Endothelial cell of umbilical vein (primary cell): Measurements from ENCODE around the gene ABHD8. TPM values are rescaled to one million over a fixed set of nuclear protein-coding genes. Genes with fewer than 3 reads are reported as not detected.

Source experiments
- BruUV-seq: library from RNA; stranded (reverse); fragments of 400-500 nt; replicated peaks from 2 replicates; lab custom pipeline; 2021; lab: Mats Ljungman, UMichigan
- CTCF ChIA-PET: fragments of 300-600, 350-600 bp; sonication (Branson Sonifier 250); formaldehyde crosslinking; loops from one replicate; lab custom pipeline; 2021; ENCODE audit warnings: antibody characterized with exemption, inconsistent platforms; lab: Charles Lee
- POLR2A ChIA-PET: fragments of 300-600, 350-600 bp; sonication (Branson Sonifier 250); formaldehyde crosslinking; loops from one replicate; lab custom pipeline; 2021; ENCODE audit warnings: antibody characterized with exemption, inconsistent platforms; lab: Charles Lee
- DNase-seq: peaks from one replicate; pipeline ENCODE4 v3.0.0-alpha.2; 2011; ENCODE audit warnings: low read depth, low spot score
- FAIRE-seq: peaks from 2 replicates; lab custom pipeline; 2011; peaks lifted over from hg19 to GRCh38; lab: Jason Lieb, UNC
- H2AFZ ChIP-seq: 2 replicates; pipeline ENCODE4 v1.6.0; 2012; ENCODE audit warnings: low read depth, low read length, control low read depth, inconsistent platforms
- H3K27ac ChIP-seq: 2 replicates; pipeline ENCODE4 v1.5.1; 2011; ENCODE audit warnings: low read depth, mild to moderate bottlenecking, control low read depth, low read length, moderate library complexity; ENCODE audit not compliant: insufficient read depth
- H3K27me3 ChIP-seq, 2 experiments: 2 replicates each; pipeline versions ENCODE4 v1.6.0 to v1.6.1; 2011; ENCODE audit warnings: low read length in 2 of 2, mixed read lengths in 1 of 2; ENCODE audit not compliant: control insufficient read depth in 2 of 2, insufficient read depth in 2 of 2
- H3K36me3 ChIP-seq, 2 experiments: 2 replicates in 1 of 2; 3 replicates in 1 of 2; pipeline ENCODE4 v1.5.1; 2011; ENCODE audit warnings: low read length in 2 of 2, mild to moderate bottlenecking in 1 of 2, moderate library complexity in 1 of 2; ENCODE audit not compliant: control insufficient read depth in 2 of 2, insufficient read depth in 2 of 2; ENCODE audit errors: extremely low read depth in 1 of 2
- H3K4me1 ChIP-seq: 3 replicates; pipeline ENCODE4 v1.5.1; 2011; ENCODE audit warnings: mild to moderate bottlenecking, low read length; ENCODE audit not compliant: control insufficient read depth, insufficient read depth; ENCODE audit errors: extremely low read depth
- H3K4me2 ChIP-seq: 2 replicates; pipeline ENCODE4 v1.6.1; 2011; ENCODE audit warnings: low read length, control low read depth, mixed read lengths; ENCODE audit not compliant: insufficient read depth
- H3K4me3 ChIP-seq, 3 experiments: fragments of 200-600 bp in 1 of 3; sonication (generic), shearing (Covaris generic) in 1 of 3; replicated peaks in 1 of 3; 2 replicates each; pipeline ENCODE4 v1.5.1; 2011 to 2016; ENCODE audit warnings: control low read depth in 3 of 3, low read length in 3 of 3, mild to moderate bottlenecking in 2 of 3, inconsistent platforms in 1 of 3, low read depth in 1 of 3, moderate library complexity in 1 of 3; ENCODE audit not compliant: insufficient read depth in 1 of 3
- H3K79me2 ChIP-seq: 2 replicates; pipeline ENCODE4 v1.6.0; 2012; ENCODE audit warnings: low read length, inconsistent platforms; ENCODE audit not compliant: control insufficient read depth, insufficient read depth
- H3K9ac ChIP-seq: replicated peaks from 2 replicates; pipeline ENCODE3; 2011; ENCODE audit warnings: low read length, control low read depth; ENCODE audit not compliant: insufficient read depth; ENCODE audit errors: extremely low read depth
- H3K9me1 ChIP-seq: replicated peaks from 3 replicates; pipeline ENCODE4 v1.6.0; 2011; ENCODE audit warnings: mild to moderate bottlenecking, low read length; ENCODE audit not compliant: control insufficient read depth, insufficient read depth; ENCODE audit errors: extremely low read depth
- H3K9me3 ChIP-seq: replicated peaks from 2 replicates; pipeline ENCODE4 v1.5.1; 2012; ENCODE audit warnings: low read length, inconsistent platforms; ENCODE audit not compliant: control insufficient read depth, insufficient read depth
- H4K20me1 ChIP-seq: replicated peaks from 2 replicates; pipeline ENCODE3; 2011; ENCODE audit warnings: mild to moderate bottlenecking, low read length; ENCODE audit not compliant: control insufficient read depth, insufficient read depth; ENCODE audit errors: extremely low read depth
- EZH2 ChIP-seq: IDR thresholded peaks from 2 replicates; pipeline ENCODE4 v1.6.1; 2012; ENCODE audit warnings: borderline replicate concordance, low read depth, mild to moderate bottlenecking, moderate library complexity, low read length, inconsistent platforms; ENCODE audit not compliant: severe bottlenecking
- FOS ChIP-seq: IDR thresholded peaks from 2 replicates; pipeline ENCODE4 v1.6.1; 2011; ENCODE audit warnings: mild to moderate bottlenecking, low read length, moderate library complexity, borderline replicate concordance; ENCODE audit not compliant: insufficient read depth
- GATA2 ChIP-seq: IDR thresholded peaks from 2 replicates; pipeline ENCODE4 v1.7.0; 2011; ENCODE audit warnings: low read depth, mild to moderate bottlenecking, moderate library complexity, mixed read lengths, low read length; ENCODE audit not compliant: insufficient read length, insufficient read depth
- JUN ChIP-seq: IDR thresholded peaks from 2 replicates; pipeline ENCODE4 v1.6.1; 2011; ENCODE audit warnings: borderline replicate concordance, low read depth; ENCODE audit not compliant: insufficient read length, insufficient read depth
- MYC ChIP-seq: IDR thresholded peaks from one replicate; pipeline ENCODE4 v1.6.1; 2011; ENCODE audit warnings: mild to moderate bottlenecking, low read depth, low read length
- POLR2A ChIP-seq: IDR thresholded peaks from 2 replicates; pipeline ENCODE4 v1.6.1; 2012; ENCODE audit warnings: low read depth, mild to moderate bottlenecking, control low read depth, low read length
- POLR2AphosphoS5 ChIP-seq: IDR thresholded peaks from 2 replicates; pipeline ENCODE4 v1.6.1; 2012; ENCODE audit warnings: low read depth, mild to moderate bottlenecking, control low read depth, low read length, moderate library complexity; ENCODE audit not compliant: insufficient read depth
- dilution Hi-C: fragments of 300-500 bp; cut with MboI; formaldehyde crosslinking; loops from one replicate; pipeline ENCODE4 v1.15.0; 2019; ENCODE audit warnings: low sequenced_read_pairs; ENCODE audit not compliant: extremely low pct_ligation_motif_present
- intact Hi-C: fragments of 100-400 bp; cut with micrococcal nuclease; formaldehyde crosslinking; loops from one replicate; pipeline ENCODE4 v1.10.0; 2022
- polyA plus RNA-seq, 4 experiments: library from polyadenylated mRNA; depleted of rRNA in 3 of 4; stranded (reverse) in 3 of 4; unstranded in 1 of 4; fragments of >200 nt; gene quantifications; 2 replicates each; pipeline versions ENCODE4 v1.2.1 to v1.2.3, GENCODE V29; 2011 to 2012; ENCODE audit warnings: missing spikeins in 1 of 4
- total RNA-seq: library from RNA; stranded (reverse); gene quantifications from 2 replicates; pipeline ENCODE4 v1.2.3, GENCODE V29; 2021
- TF ChIP-seq, protein P1 (sequence below), 2 donors: IDR thresholded peaks; 1 replicate in 1 of 2; 2 replicates in 1 of 2; pipeline ENCODE4 v1.5.1; 2011; ENCODE audit warnings: low read length in 2 of 2, mild to moderate bottlenecking in 2 of 2, moderate library complexity in 2 of 2, control low read depth in 1 of 2, inconsistent platforms in 1 of 2, low read depth in 1 of 2; ENCODE audit not compliant: insufficient read depth in 1 of 2; ENCODE audit errors: extremely low read depth in 1 of 2
- TF ChIP-seq, protein P2 (sequence below): IDR thresholded peaks from 2 replicates; pipeline ENCODE4 v1.6.1; 2011; ENCODE audit not compliant: insufficient read depth, insufficient read length

The ABHD8 gene
- total and polyA plus RNA-seq, 2 donors (not counting 3 experiments of a cell fraction or from before 2014, with no cell fraction given): 5.9 to 8.7 TPM

- BruUV-seq: no TSS peak
- POLR2A ChIA-PET: no interaction called here
- H3K27me3 ChIP-seq: no peaks in the 10 kb centered on the region
- intact Hi-C loops (no loop called here), dilution Hi-C loops (no loop called here)
- H3K9ac ChIP-seq: no peak overlapping the region
- no peaks in the 10 kb centered on the region for H3K79me2 ChIP-seq
- no peaks in the 10 kb centered on the region for H4K20me1 ChIP-seq
- no peaks in the 10 kb centered on the region for H3K36me3 ChIP-seq
- no peak overlapping the region for H3K4me3 ChIP-seq
- CTCF ChIA-PET: interaction anchor here (0.8 kb wide), 1 partner anchor 24 kb away, joined by 4 read pairs; no protein-coding TSS in a partner anchor
- TF ChIP-seq POLR2A (no peak), POLR2AphosphoS5 (no peak), MYC (no peak), FOS (no peak), JUN (no peak), EZH2 (no peak), GATA2 (no peak)
- TF ChIP-seq, protein P1, sequence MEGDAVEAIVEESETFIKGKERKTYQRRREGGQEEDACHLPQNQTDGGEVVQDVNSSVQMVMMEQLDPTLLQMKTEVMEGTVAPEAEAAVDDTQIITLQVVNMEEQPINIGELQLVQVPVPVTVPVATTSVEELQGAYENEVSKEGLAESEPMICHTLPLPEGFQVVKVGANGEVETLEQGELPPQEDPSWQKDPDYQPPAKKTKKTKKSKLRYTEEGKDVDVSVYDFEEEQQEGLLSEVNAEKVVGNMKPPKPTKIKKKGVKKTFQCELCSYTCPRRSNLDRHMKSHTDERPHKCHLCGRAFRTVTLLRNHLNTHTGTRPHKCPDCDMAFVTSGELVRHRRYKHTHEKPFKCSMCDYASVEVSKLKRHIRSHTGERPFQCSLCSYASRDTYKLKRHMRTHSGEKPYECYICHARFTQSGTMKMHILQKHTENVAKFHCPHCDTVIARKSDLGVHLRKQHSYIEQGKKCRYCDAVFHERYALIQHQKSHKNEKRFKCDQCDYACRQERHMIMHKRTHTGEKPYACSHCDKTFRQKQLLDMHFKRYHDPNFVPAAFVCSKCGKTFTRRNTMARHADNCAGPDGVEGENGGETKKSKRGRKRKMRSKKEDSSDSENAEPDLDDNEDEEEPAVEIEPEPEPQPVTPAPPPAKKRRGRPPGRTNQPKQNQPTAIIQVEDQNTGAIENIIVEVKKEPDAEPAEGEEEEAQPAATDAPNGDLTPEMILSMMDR (IDR thresholded peaks at IDR 0.05; ENCODE audit: extremely low read depth in 1 of 2, insufficient read depth in 1 of 2, low read depth in 1 of 2, low read length in 2 of 2): no peak
- TF ChIP-seq, protein P2, sequence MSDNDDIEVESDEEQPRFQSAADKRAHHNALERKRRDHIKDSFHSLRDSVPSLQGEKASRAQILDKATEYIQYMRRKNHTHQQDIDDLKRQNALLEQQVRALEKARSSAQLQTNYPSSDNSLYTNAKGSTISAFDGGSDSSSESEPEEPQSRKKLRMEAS: no peak
- DNase-seq (no peak), FAIRE-seq (no peak)
- H2AFZ ChIP-seq: no peak overlapping the region
- H3K9me3 ChIP-seq: no peaks in the 10 kb centered on the region
- no peak overlapping the region for H3K4me2 ChIP-seq
- H3K9me1 ChIP-seq: no peaks in the 10 kb centered on the region
- no peak overlapping the region for H3K27ac ChIP-seq
- peaks cover 10% of the 10 kb centered on the region for H3K4me1 ChIP-seq
These were observed 17.6 kb downstream of the ABHD8 start for GRCh38 chr19:17285415-17286135.
